A549 (cell line): Measurements from ENCODE around the gene CTXN3. TPM values are rescaled to one million over a fixed set of nuclear protein-coding genes. Genes with fewer than 3 reads are reported as not detected.

Experiments used
- ATAC-seq, 2 experiments: fragments of 200-7000 bp in 1 of 2; fragments of >200 bp in 1 of 2; cut with Nextera tagmentation in 1 of 2; cut with Tn5 transposase in 1 of 2; 3 replicates each; pipeline versions ENCODE4 v1.8.0 to v1.9.1; 2018 to 2020; ENCODE audit warnings: mild to moderate bottlenecking in 1 of 2, moderate library complexity in 1 of 2
- CTCF ChIA-PET: fragments of 300-600 bp; sonication (Branson Sonifier 250); formaldehyde crosslinking; extraction: SDS; loops from one replicate; lab custom pipeline; 2021; ENCODE audit warnings: antibody characterized with exemption, inconsistent platforms; lab: Yijun Ruan, JAX
- POLR2A ChIA-PET: fragments of 350-600 bp; formaldehyde crosslinking; extraction: SDS; loops from one replicate; lab custom pipeline; 2021; ENCODE audit warnings: antibody characterized with exemption, inconsistent platforms; lab: Yijun Ruan, JAX
- DNase-seq, 2 experiments: peaks; one replicate each; pipeline versions ENCODE4 v3.0.0 to v3.0.0-alpha.2; 2011 to 2016; ENCODE audit warnings: low read depth in 1 of 2, low spot score in 1 of 2
- FAIRE-seq: peaks from 2 replicates; lab custom pipeline; 2011; peaks lifted over from hg19 to GRCh38; lab: Jason Lieb, UNC
- H3K27ac ChIP-seq, 2 experiments: fragments of >200 bp; sonication (Bioruptor Twin); formaldehyde crosslinking; 3 replicates each; pipeline ENCODE4 v1.5.1; 2016 to 2017
- H3K4me1 ChIP-seq: fragments of >200 bp; sonication (Bioruptor Twin); formaldehyde crosslinking; 3 replicates; pipeline ENCODE4 v1.6.1; 2016
- H3K4me2 ChIP-seq: fragments of >200 bp; sonication (Bioruptor Twin); formaldehyde crosslinking; 3 replicates; pipeline ENCODE4 v1.6.1; 2016
- H3K4me3 ChIP-seq: fragments of >200 bp; sonication (Bioruptor Twin); formaldehyde crosslinking; 3 replicates; pipeline ENCODE4 v1.5.1; 2016
- H3K9me3 ChIP-seq: fragments of >200 bp; sonication (Bioruptor Twin); formaldehyde crosslinking; 3 replicates; pipeline ENCODE4 v1.6.1; 2016
- BHLHE40 ChIP-seq: IDR thresholded peaks from 2 replicates; pipeline ENCODE4 v1.6.1; 2012; ENCODE audit warnings: low read depth, low read length, inconsistent platforms
- CBX8 ChIP-seq: fragments of 200-600 bp; sonication (generic); IDR thresholded peaks from 2 replicates; pipeline ENCODE4 v1.6.1; 2016
- CHD2 ChIP-seq: fragments of 150-350 bp; IDR thresholded peaks from 2 replicates; pipeline ENCODE4 v1.6.1; 2014; ENCODE audit warnings: low read length; ENCODE audit not compliant: partially characterized antibody
- EHMT2 ChIP-seq: fragments of 200-600 bp; sonication (generic); IDR thresholded peaks from 2 replicates; pipeline ENCODE4 v1.6.1; 2016; ENCODE audit warnings: antibody characterized with exemption, low read depth, mild to moderate bottlenecking, moderate library complexity
- EP300 ChIP-seq, 2 experiments: fragments of >200 bp; sonication (Bioruptor Twin); formaldehyde crosslinking; IDR thresholded peaks; 2 replicates in 1 of 2; 3 replicates in 1 of 2; pipeline ENCODE4 v1.6.1; 2016 to 2017
- ESRRA ChIP-seq: fragments of 150-350 bp; IDR thresholded peaks from 2 replicates; pipeline ENCODE4 v1.6.1; 2014; ENCODE audit warnings: mild to moderate bottlenecking, low read length, borderline replicate concordance
- HEYL ChIP-seq: fragments of 250-450 bp; sonication (Bioruptor Pico); IDR thresholded peaks from 2 replicates; pipeline ENCODE4 v1.8.0; 2021; ENCODE audit warnings: mild to moderate bottlenecking, moderate library complexity
- HMGXB4 ChIP-seq: fragments of 250-450 bp; sonication (Bioruptor Pico); IDR thresholded peaks from 2 replicates; pipeline ENCODE4 v1.5.0; 2021; ENCODE audit warnings: mild to moderate bottlenecking, moderate library complexity, borderline replicate concordance
- HOXA7 ChIP-seq: fragments of 250-450 bp; sonication (Bioruptor Pico); IDR thresholded peaks from 2 replicates; pipeline ENCODE4 v1.5.0; 2020; ENCODE audit warnings: mild to moderate bottlenecking, moderate library complexity
- HOXB13 ChIP-seq: fragments of 250-450 bp; sonication (Bioruptor Pico); IDR thresholded peaks from 2 replicates; pipeline ENCODE4 v1.5.0; 2020; ENCODE audit warnings: low read depth, mild to moderate bottlenecking, moderate library complexity
- KDM5A ChIP-seq: fragments of 200-600 bp; sonication (generic); IDR thresholded peaks from 2 replicates; pipeline ENCODE4 v1.6.1; 2016; ENCODE audit warnings: antibody characterized with exemption, mild to moderate bottlenecking
- MAZ ChIP-seq: fragments of 150-350 bp; IDR thresholded peaks from 2 replicates; pipeline ENCODE4 v1.6.1; 2014; ENCODE audit warnings: antibody characterized with exemption, low read depth, low read length, borderline replicate concordance
- NFE2L2 ChIP-seq: fragments of 150-350 bp; conservative IDR thresholded peaks from 2 replicates; pipeline ENCODE4 v1.6.1; 2014; ENCODE audit warnings: low read length
- PHF8 ChIP-seq: fragments of 200-600 bp; sonication (generic); IDR thresholded peaks from 2 replicates; pipeline ENCODE4 v1.6.1; 2016; ENCODE audit warnings: low read depth, mild to moderate bottlenecking, antibody characterized with exemption, moderate library complexity, borderline replicate concordance
- RAD21 ChIP-seq, 2 experiments: fragments of >200 bp in 1 of 2; sonication (Bioruptor Twin) in 1 of 2; formaldehyde crosslinking in 1 of 2; IDR thresholded peaks in 1 of 2; conservative IDR thresholded peaks in 1 of 2; 2 replicates in 1 of 2; 3 replicates in 1 of 2; pipeline ENCODE4 v1.6.1; 2012 to 2018; ENCODE audit warnings: inconsistent platforms in 1 of 2
- SREBF2 ChIP-seq: fragments of 450-650 bp; IDR thresholded peaks from 2 replicates; pipeline ENCODE4 v1.6.1; 2014; ENCODE audit warnings: mild to moderate bottlenecking, moderate library complexity
- USF2 ChIP-seq: fragments of 450-650 bp; IDR thresholded peaks from 2 replicates; pipeline ENCODE4 v1.6.1; 2014; ENCODE audit warnings: antibody characterized with exemption
- ZNF302 ChIP-seq: fragments of 250-450 bp; sonication (Bioruptor Pico); IDR thresholded peaks from 2 replicates; pipeline ENCODE4 v1.9.0; 2021; ENCODE audit warnings: inconsistent platforms, mild to moderate bottlenecking, moderate library complexity
- WGBS: methylation state at CpG from one replicate; pipeline ENCODE4 v1.1.6; 2017; ENCODE audit errors: missing lambda C conversion rate; 5-methylcytosine and 5-hydroxymethylcytosine counted together
- polyA plus RNA-seq, 4 experiments: library from polyadenylated mRNA; depleted of rRNA in 3 of 4; stranded (reverse); fragments of >200 nt; fragmentation: RNase III in 1 of 4; extraction: RNeasy Plus Mini Kit Qiagen cat#74134 plus additional on column Dnase treatment in 1 of 4; gene quantifications; 2 replicates in 3 of 4; 3 replicates in 1 of 4; pipeline ENCODE4 v1.2.3, GENCODE V29; 2011 to 2017
- TF ChIP-seq, protein P1 (sequence below): IDR thresholded peaks from 2 replicates; pipeline ENCODE4 v1.6.1; 2012

The CTXN3 gene
- polyA plus RNA-seq, 2 of the 4 experiments (the other 2 are of a cell fraction): not detected

- Histone ChIP-seq H3K27ac (no peak overlapping the region), H3K4me2 (no peak overlapping the region), H3K9me3 (no peaks in the 10 kb centered on the region), H3K4me3 (no peak overlapping the region), H3K4me1 (0 out of 3 replicates have a peak, but pooled peaks cover 6% of the 10 kb centered on the region)
- no peak for FAIRE-seq
- POLR2A ChIA-PET: no interaction called here
- CTCF ChIA-PET: no interaction called here
- WGBS: 78% methylated on average over 1 of the region's 1 CpG
- DNase-seq: no peak
- ATAC-seq: no peak
- TF ChIP-seq NFE2L2: 0 out of 2 replicates have a peak, but pooled peaks have one; percentile 32
- TF ChIP-seq, protein P1, sequence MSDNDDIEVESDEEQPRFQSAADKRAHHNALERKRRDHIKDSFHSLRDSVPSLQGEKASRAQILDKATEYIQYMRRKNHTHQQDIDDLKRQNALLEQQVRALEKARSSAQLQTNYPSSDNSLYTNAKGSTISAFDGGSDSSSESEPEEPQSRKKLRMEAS: no peak
Measured at GRCh38 chr5:127643607-127644006, 5.3 kb upstream of the CTXN3 start.

DNA sequence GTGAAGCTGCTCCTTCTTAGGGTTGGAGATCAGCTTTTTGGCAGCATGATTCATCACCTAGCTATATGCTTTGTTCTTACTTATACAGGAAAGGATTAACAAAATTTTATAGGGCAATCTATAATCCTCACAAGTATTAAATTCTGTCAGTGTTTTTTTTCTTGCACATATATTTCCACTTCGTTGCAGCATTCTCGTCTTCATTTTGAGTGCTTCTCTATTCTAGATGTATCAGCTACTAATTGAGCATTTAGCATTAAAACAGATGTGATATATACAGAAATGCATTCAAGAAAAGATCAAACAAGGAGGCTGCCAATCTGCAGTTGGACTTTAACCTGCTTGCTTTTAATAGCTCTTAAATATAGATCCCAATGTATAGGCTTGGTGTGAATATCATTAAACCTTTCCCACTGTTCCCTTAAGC lies 3.6 kb upstream of the CTXN3 start:
- Histone ChIP-seq H3K4me3 (no peak overlapping the region), H3K27ac (no peak overlapping the region), H3K9me3 (no peaks in the 10 kb centered on the region), H3K4me1 (0 out of 3 replicates have a peak, but pooled peaks cover 6% of the 10 kb centered on the region), H3K4me2 (no peak overlapping the region)
- DNase-seq (no peak), ATAC-seq (no peak), FAIRE-seq (no peak)
- 63% methylated on average over 2 of the region's 2 CpGs for WGBS
- ChIA-PET POLR2A (no interaction called here), CTCF (interaction anchor here (1.8 kb wide), 1 partner anchor 11 kb away, joined by 4 read pairs; no protein-coding TSS in a partner anchor)
- TF ChIP-seq SREBF2 (no peak), USF2 (no peak)

- no peak overlapping the region for H3K4me3 ChIP-seq
- 90% methylated on average over 8 of the region's 8 CpGs for WGBS
- DNase-seq (no peak), FAIRE-seq (no peak), ATAC-seq (no peak)
- H3K4me1 ChIP-seq: 0 out of 3 replicates have a peak, but pooled peaks cover 6% of the 10 kb centered on the region
- CTCF ChIA-PET: no interaction called here
- TF ChIP-seq BHLHE40 (no peak), CHD2 (no peak), ESRRA (no peak), MAZ (no peak), EHMT2 (no peak), RAD21 (conservative IDR thresholded peaks at IDR 0.05 in 1 of 2, IDR thresholded peaks at IDR 0.05 in 1 of 2) (no peak), HOXB13 (no peak), HMGXB4 (CRISPR knock-in tag) (no peak), HEYL (no peak)
- H3K27ac ChIP-seq: no peak overlapping the region
- POLR2A ChIA-PET: no interaction called here
- no peak overlapping the region for H3K4me2 ChIP-seq
- H3K9me3 ChIP-seq: no peaks in the 10 kb centered on the region
Measured at GRCh38 chr5:127647361-127647958, 1.4 kb upstream of the CTXN3 start.

- ChIA-PET CTCF (interaction anchor here (1.3 kb wide), 1 partner anchor 15 kb away, joined by 3 read pairs; no protein-coding TSS in a partner anchor), POLR2A (no interaction called here)
- no peak overlapping the region for H3K4me3 ChIP-seq
- 0 out of 3 replicates have a peak, but pooled peaks cover 6% of the 10 kb centered on the region for H3K4me1 ChIP-seq
- no peak overlapping the region for H3K27ac ChIP-seq
- no peak overlapping the region for H3K4me2 ChIP-seq
- WGBS: 38% methylated on average over 2 of the region's 2 CpGs
- no peaks in the 10 kb centered on the region for H3K9me3 ChIP-seq
- DNase-seq: no peak
- no peak for FAIRE-seq
- ATAC-seq: no peak
- TF ChIP-seq HOXA7 (CRISPR knock-in tag) (no peak), KDM5A (no peak), CBX8 (no peak), EP300 (IDR thresholded peaks at IDR 0.05) (no peak), PHF8 (no peak), ZNF302 (CRISPR knock-in tag) (no peak), EHMT2 (no peak)
Measured at GRCh38 chr5:127650022-127650421, 1.1 kb downstream of the CTXN3 start.
